HEK293 (cell line): Measurements from ENCODE around the gene EEFSEC.

ENCODE experiments used
- CTCF ChIP-seq: fragments of 450-650 bp; formaldehyde crosslinking; IDR thresholded peaks from 2 replicates; pipeline ENCODE4 v1.5.1; 2016; ENCODE audit warnings: missing biosample characterization, missing genetic modification characterization
- KLF1 ChIP-seq: fragments of 450-650 bp; formaldehyde crosslinking; IDR thresholded peaks from 2 replicates; pipeline ENCODE4 v1.5.1; 2016; ENCODE audit warnings: missing biosample characterization, missing genetic modification characterization
- PBX3 ChIP-seq: sonication (generic); formaldehyde crosslinking; IDR thresholded peaks from 2 replicates; pipeline ENCODE4 v1.8.1; 2022; ENCODE audit warnings: mild to moderate bottlenecking, moderate library complexity, missing genetic modification reagents
- PRDM10 ChIP-seq: fragments of 450-650 bp; formaldehyde crosslinking; IDR thresholded peaks from 2 replicates; pipeline ENCODE4 v1.5.1; 2016; ENCODE audit warnings: missing biosample characterization, missing genetic modification characterization
- YY1 ChIP-seq: fragments of 450-650 bp; formaldehyde crosslinking; IDR thresholded peaks from 2 replicates; pipeline ENCODE4 v1.5.1; 2018; ENCODE audit warnings: missing biosample characterization, missing genetic modification characterization
- ZNF157 ChIP-seq: fragments of 450-650 bp; formaldehyde crosslinking; IDR thresholded peaks from 2 replicates; pipeline ENCODE4 v1.5.1; 2016; ENCODE audit warnings: missing biosample characterization, missing genetic modification characterization
- ZNF274 ChIP-seq, 2 experiments: fragments of 200-500 bp in 1 of 2; fragments of 450-650 bp in 1 of 2; sonication (Bioruptor generic) in 1 of 2; formaldehyde crosslinking in 1 of 2; IDR thresholded peaks; 2 replicates each; pipeline versions ENCODE4 v1.5.1 to v1.6.1; 2014 to 2016; ENCODE audit warnings: borderline replicate concordance in 1 of 2, inconsistent platforms in 1 of 2, low read length in 1 of 2, missing biosample characterization in 1 of 2, missing genetic modification characterization in 1 of 2
- ZNF426 ChIP-seq: fragments of 450-650 bp; formaldehyde crosslinking; IDR thresholded peaks from 2 replicates; pipeline ENCODE4 v1.5.1; 2017; ENCODE audit warnings: missing biosample characterization, missing genetic modification characterization, mild to moderate bottlenecking, inconsistent platforms, moderate library complexity
- ZNF433 ChIP-seq: fragments of 450-650 bp; formaldehyde crosslinking; IDR thresholded peaks from 2 replicates; pipeline ENCODE4 v1.5.1; 2016; ENCODE audit warnings: missing biosample characterization, missing genetic modification characterization, low read depth
- ZNF548 ChIP-seq: fragments of 450-650 bp; formaldehyde crosslinking; IDR thresholded peaks from 2 replicates; pipeline ENCODE4 v1.5.1; 2016; ENCODE audit warnings: missing biosample characterization, missing genetic modification characterization
- ZNF670 ChIP-seq: fragments of 450-650 bp; formaldehyde crosslinking; IDR thresholded peaks from 2 replicates; pipeline ENCODE4 v1.5.1; 2016; ENCODE audit warnings: missing biosample characterization, missing genetic modification characterization, low read depth

- TF ChIP-seq YY1 (no peak), CTCF (tag by site-specific recombination) (no peak), ZNF548 (tag by site-specific recombination) (no peak), KLF1 (tag by site-specific recombination) (no peak), ZNF274 (IDR thresholded peaks at IDR 0.05; ENCODE audit: low read length) (no peak), ZNF274 (tag by site-specific recombination; IDR thresholded peaks at IDR 0.05; ENCODE audit: borderline replicate concordance) (no peak), PBX3 (CRISPR knock-in tag) (no peak), ZNF426 (tag by site-specific recombination) (no peak), PRDM10 (tag by site-specific recombination) (no peak), ZNF157 (tag by site-specific recombination) (no peak), ZNF433 (tag by site-specific recombination) (no peak), ZNF670 (tag by site-specific recombination) (no peak)
Measured at GRCh38 chr3:128197855-128198254, 44.6 kb downstream of the EEFSEC start.
